ENCODE results near the gene SLX4IP.

Gene SLX4IP

DNA sequence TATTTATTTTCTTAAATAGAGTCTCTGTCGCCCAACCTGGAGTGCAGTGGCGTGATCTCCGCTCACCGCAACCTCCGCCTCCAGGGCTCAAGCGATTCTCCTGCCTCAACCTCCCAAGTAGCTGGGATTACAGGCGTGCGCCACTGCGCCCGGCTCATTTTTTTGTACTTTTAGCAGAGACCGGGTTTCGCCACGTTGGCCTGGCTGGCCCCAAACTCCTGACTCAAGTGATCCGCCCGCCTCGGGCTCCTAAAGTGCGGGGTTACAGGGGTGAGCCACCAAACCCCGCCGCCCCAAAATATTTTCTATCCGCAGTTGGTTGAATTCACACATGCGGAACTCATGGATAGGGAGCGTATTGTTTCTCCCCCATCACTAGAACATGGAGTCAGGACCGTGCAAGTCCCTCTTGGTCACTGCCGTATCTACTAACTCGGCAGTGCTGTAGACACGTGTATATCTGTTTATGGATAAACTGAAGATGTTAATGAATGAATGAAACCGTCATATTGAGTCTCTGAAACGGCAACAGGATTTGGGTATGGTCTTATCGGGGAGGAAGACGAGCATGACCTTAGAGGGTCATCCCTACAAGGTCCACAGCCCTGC lies 2.0 kb upstream of the SLX4IP start:
- H3K27ac ChIP-seq (ENCODE audit: low read depth, low read length) = peak overlapping the region; percentile 93
- H3K4me1 ChIP-seq (ENCODE audit: control insufficient read depth, insufficient read depth, low read length) = no peaks in the 10 kb centered on the region
- peak overlapping the region; percentile 96 for H3K4me3 ChIP-seq (ENCODE audit: low read length)
- no peaks in the 10 kb centered on the region for H3K27me3 ChIP-seq (ENCODE audit: control insufficient read depth, insufficient read depth, low read length)
- no peaks in the 10 kb centered on the region for H3K36me3 ChIP-seq (ENCODE audit: control insufficient read depth, insufficient read depth, low read length)
- H3K9ac ChIP-seq (ENCODE audit: low read length) = peak overlapping the region; percentile 76

DNA sequence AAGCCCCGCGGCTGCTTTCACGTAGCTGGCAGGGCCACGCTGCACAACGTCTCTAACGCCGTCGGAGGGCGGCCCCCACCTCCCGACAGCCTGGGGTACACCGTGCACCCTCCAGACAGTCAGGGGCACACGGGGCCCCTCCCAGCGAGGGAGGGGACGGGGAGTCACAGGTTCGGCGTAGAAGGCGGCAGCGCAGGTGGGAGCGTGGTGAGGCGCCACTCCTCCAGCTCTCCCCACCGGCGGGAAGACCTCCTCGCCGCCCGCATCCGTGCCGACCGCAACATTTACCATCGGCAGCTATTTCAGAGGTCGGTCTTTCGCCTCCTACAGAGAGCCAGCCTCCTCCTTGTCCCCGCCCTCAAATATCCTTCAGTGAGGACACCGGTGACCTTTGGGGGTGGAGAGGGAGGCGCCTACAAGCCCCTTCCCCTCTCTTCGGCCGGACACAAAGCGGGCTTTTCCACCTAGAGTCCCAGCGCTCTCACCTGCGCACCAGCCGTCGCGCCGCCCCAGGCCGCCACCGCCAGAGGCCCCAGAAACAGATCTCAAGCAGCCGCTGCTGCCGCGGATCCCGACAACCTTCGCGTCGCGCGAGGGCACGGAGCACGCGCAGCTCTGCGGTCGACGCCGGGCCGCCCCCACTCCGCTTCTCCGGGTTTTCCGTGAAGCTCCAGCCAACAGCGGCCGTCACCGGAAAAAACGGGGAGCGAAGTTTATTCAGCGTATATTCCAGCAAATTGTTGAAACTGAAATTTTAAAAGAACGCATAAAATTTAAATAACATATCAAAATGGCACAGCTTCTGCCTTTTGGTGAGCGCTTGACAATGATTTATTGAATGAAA lies 1.3 kb upstream of the SLX4IP start, which contains the start of gene MKKS:
Gene MKKS, minus strand, starts transcription at position 600 of the 844 bp plus-strand sequence. CDS start 20,708 bp downstream, outside the sequence.
- H3K27ac ChIP-seq (ENCODE audit: low read depth, low read length) = peak within 1 kb of the TSS; percentile 93
- no peaks in the 10 kb centered on the region for H3K4me1 ChIP-seq (ENCODE audit: control insufficient read depth, insufficient read depth, low read length)
- H3K9ac ChIP-seq (ENCODE audit: low read length) = peak within 1 kb of the TSS; percentile 76
- H3K36me3 ChIP-seq (ENCODE audit: control insufficient read depth, insufficient read depth, low read length) = no peaks in the 10 kb centered on the region
- peak within 1 kb of the TSS; percentile 96 for H3K4me3 ChIP-seq (ENCODE audit: low read length)
- H3K27me3 ChIP-seq (ENCODE audit: control insufficient read depth, insufficient read depth, low read length) = no peaks in the 10 kb centered on the region

DNA sequence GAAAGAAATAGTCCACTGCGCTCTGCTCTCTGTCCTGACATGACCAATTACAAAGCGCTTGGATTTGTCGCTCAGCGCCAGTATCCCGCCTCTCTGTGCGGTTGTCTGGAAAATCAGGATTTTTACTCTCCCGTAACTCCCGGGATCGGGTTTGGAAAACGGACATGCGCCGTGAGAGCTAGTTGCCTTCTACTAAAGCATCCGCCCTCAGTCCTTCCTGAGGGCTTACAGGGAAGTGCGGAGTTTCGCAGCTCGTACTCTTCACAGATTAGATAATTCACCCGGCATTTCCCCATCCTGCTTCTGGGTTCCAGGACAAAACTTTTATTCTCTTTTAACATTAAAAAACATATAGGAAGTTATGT lies 656 bp upstream of the SLX4IP start:
- Histone ChIP-seq H3K36me3 (ENCODE audit: control insufficient read depth, insufficient read depth, low read length) (no peaks in the 10 kb centered on the region), H3K27me3 (ENCODE audit: control insufficient read depth, insufficient read depth, low read length) (no peaks in the 10 kb centered on the region), H3K4me1 (ENCODE audit: control insufficient read depth, insufficient read depth, low read length) (no peaks in the 10 kb centered on the region), H3K4me3 (ENCODE audit: low read length) (peak overlapping the region; percentile 96), H3K27ac (ENCODE audit: low read depth, low read length) (peak overlapping the region; percentile 93), H3K9ac (ENCODE audit: low read length) (peak overlapping the region; percentile 76)

DNA sequence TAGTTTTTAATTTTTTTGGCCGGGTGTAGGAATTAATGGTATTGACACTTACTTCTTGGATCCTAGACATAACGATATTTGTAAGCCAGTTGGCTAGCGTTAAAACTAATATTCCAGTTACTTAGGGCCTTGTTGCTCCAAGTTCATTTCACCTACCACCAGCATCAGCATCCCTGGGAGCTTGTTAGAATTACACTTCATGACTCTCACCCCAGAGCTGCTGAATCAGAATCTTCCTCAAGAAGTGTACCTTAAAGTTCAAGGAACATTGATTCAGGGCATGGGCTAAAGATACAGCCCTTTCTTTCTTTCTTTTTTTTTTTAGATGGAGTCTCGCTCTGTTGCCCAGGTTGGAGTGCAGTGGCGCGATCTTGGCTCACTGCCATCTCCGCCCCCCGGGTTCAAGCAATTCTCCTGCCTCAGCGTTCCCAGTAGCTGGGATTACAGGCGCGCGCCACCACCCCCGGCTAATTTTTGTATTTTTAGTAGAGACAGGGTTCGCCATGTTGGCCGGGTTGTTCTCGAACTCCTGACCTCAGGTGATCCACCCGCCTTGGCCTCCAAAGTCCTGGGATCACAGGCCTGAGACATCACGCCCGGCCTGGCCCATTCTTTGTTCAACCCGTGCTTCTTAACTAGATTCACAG lies 1.1 kb downstream of the SLX4IP start:
- Histone ChIP-seq H3K36me3 (ENCODE audit: control insufficient read depth, insufficient read depth, low read length) (no peaks in the 10 kb centered on the region), H3K9ac (ENCODE audit: low read length) (no peak overlapping the region), H3K4me1 (ENCODE audit: control insufficient read depth, insufficient read depth, low read length) (no peaks in the 10 kb centered on the region), H3K4me3 (ENCODE audit: low read length) (peak overlapping the region; percentile 96), H3K27ac (ENCODE audit: low read depth, low read length) (no peak overlapping the region), H3K27me3 (ENCODE audit: control insufficient read depth, insufficient read depth, low read length) (no peaks in the 10 kb centered on the region)

DNA sequence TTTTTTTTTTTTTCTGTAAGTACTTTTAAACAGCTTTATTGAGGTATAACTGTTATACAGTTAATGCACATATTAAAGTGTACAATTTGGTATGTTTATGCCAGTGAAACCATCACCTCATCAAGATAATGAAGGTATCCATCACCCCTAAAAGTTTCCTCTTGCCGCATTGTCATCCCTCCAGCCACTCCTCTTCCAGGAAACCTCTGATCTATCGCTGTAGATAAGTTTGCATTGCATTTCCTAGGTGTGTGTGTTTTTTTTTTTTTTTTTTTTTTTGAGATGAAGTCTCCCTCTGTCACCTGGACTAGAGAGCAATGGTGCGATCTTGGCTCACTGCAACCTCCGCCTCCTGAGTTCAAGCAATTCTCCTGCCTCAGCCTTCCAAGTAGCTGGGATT lies 3.1 kb downstream of the SLX4IP start:
- H3K36me3 ChIP-seq (ENCODE audit: control insufficient read depth, insufficient read depth, low read length) = no peaks in the 10 kb centered on the region
- H3K9ac ChIP-seq (ENCODE audit: low read length) = no peak overlapping the region
- H3K27ac ChIP-seq (ENCODE audit: low read depth, low read length) = no peak overlapping the region
- H3K4me1 ChIP-seq (ENCODE audit: control insufficient read depth, insufficient read depth, low read length) = no peaks in the 10 kb centered on the region
- no peak overlapping the region for H3K4me3 ChIP-seq (ENCODE audit: low read length)
- no peaks in the 10 kb centered on the region for H3K27me3 ChIP-seq (ENCODE audit: control insufficient read depth, insufficient read depth, low read length)

DNA sequence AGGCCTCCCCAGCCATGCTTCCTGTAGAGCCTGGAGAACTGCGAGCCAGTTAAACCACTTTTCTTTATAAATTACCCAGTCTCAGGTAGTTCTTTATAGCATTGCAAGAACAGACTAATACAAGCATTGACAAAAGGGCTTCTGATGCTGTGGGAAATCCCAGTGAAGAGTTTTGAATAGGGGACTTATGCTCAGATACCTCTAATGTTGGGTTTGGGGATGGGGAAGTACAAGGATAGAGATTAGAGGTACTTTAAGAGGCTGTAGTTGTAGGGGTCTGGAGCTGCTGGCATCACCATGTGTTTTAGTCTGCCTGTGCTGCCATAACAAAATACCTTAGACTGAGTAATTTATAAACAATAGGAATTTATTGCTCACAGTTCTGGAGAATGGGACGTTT lies 8.8 kb downstream of the SLX4IP start:
- no peaks in the 10 kb centered on the region for H3K4me1 ChIP-seq (ENCODE audit: control insufficient read depth, insufficient read depth, low read length)
- H3K4me3 ChIP-seq (ENCODE audit: low read length) = no peak overlapping the region
- H3K36me3 ChIP-seq (ENCODE audit: control insufficient read depth, insufficient read depth, low read length) = no peaks in the 10 kb centered on the region
- no peaks in the 10 kb centered on the region for H3K27me3 ChIP-seq (ENCODE audit: control insufficient read depth, insufficient read depth, low read length)
- H3K27ac ChIP-seq (ENCODE audit: low read depth, low read length) = no peak overlapping the region
- H3K9ac ChIP-seq (ENCODE audit: low read length) = no peak overlapping the region

DNA sequence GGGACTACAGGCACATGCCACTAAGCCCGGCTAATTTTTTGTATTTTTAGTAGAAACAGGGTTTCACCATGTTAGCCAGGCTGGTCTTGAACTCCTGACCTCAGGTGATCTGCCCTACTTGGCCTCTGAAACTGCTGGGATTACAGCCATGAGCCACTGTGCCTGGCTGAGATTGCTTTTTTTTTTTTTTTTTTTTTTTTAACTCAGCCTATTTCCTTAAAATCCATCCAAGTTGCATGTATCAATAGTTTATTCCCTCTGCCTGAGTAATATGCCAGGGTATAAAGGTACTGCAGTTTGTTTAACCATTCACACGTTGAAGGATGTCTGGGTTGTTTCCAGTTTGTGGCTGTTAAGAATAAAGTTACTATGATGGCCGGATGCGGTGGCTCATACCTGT lies 10.7 kb downstream of the SLX4IP start:
- Histone ChIP-seq H3K9ac (ENCODE audit: low read length) (no peak overlapping the region), H3K27me3 (ENCODE audit: control insufficient read depth, insufficient read depth, low read length) (no peaks in the 10 kb centered on the region), H3K36me3 (ENCODE audit: control insufficient read depth, insufficient read depth, low read length) (no peaks in the 10 kb centered on the region), H3K27ac (ENCODE audit: low read depth, low read length) (no peak overlapping the region), H3K4me3 (ENCODE audit: low read length) (no peak overlapping the region), H3K4me1 (ENCODE audit: control insufficient read depth, insufficient read depth, low read length) (no peaks in the 10 kb centered on the region)

DNA sequence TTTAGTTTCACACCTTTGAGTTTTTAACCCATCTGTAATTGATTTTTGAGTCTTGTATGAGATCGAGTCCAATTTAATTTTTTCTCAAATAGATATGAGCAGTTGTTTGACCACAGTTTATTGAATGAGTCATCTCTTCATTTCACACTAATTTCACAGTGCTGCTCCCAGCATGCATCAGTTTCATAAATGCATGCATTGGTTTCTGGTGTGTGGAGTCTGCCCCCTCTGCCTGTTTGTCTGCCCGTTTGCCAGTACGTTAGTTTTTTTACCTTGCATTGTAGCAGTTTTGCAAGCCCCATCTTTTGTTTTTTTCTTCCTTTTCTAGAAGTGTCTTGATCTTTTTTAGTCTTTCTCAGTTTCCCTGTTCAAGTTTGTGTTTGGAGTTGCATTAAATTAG lies 11.9 kb downstream of the SLX4IP start:
- no peak overlapping the region for H3K4me3 ChIP-seq (ENCODE audit: low read length)
- no peaks in the 10 kb centered on the region for H3K27me3 ChIP-seq (ENCODE audit: control insufficient read depth, insufficient read depth, low read length)
- no peaks in the 10 kb centered on the region for H3K36me3 ChIP-seq (ENCODE audit: control insufficient read depth, insufficient read depth, low read length)
- H3K4me1 ChIP-seq (ENCODE audit: control insufficient read depth, insufficient read depth, low read length) = no peaks in the 10 kb centered on the region
- H3K27ac ChIP-seq (ENCODE audit: low read depth, low read length) = no peak overlapping the region
- H3K9ac ChIP-seq (ENCODE audit: low read length) = no peak overlapping the region

DNA sequence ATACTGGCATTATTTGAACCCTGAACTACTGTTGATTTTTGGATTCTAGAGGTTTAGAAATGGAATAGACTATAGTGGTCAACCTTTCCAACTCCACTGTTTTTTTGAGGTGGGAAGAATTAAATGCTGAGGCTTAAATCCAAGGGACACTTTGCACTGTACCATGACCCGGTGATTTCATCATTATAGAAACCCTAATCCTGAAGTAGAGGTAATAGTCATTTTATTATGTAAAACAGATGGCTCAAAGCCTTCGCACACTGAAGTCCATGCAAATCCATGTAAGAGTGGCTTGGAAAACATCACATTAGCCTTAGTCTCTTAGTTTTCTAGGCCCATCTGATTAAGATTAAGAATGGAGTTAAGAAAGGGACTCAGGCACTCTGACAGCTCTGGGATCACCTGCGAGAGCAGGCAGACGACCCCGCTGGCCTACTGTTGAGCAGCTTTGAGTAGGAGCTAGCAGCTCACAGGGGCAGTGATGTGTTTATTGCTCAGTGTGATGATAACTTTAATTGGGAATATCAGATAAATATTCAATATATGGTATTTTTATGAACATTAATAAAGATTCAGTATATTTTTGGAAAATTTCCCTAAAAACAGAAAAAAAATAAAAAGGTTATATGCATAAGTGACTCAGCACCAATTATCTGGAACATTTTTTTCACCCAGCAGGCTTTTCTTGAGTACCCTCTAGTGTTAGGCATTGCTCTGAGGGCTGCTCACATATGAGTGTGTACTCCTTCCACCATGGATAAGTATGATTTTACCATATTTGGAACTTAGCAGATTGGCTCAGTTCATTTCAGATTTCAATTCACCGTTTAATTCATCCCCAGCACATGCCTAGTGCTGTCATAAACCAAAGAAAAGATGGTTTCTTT lies 13.4 kb downstream of the SLX4IP start:
- Histone ChIP-seq H3K27ac (ENCODE audit: low read depth, low read length) (no peak overlapping the region), H3K36me3 (ENCODE audit: control insufficient read depth, insufficient read depth, low read length) (no peaks in the 10 kb centered on the region), H3K9ac (ENCODE audit: low read length) (no peak overlapping the region), H3K4me3 (ENCODE audit: low read length) (no peak overlapping the region), H3K4me1 (ENCODE audit: control insufficient read depth, insufficient read depth, low read length) (no peaks in the 10 kb centered on the region), H3K27me3 (ENCODE audit: control insufficient read depth, insufficient read depth, low read length) (no peaks in the 10 kb centered on the region)

DNA sequence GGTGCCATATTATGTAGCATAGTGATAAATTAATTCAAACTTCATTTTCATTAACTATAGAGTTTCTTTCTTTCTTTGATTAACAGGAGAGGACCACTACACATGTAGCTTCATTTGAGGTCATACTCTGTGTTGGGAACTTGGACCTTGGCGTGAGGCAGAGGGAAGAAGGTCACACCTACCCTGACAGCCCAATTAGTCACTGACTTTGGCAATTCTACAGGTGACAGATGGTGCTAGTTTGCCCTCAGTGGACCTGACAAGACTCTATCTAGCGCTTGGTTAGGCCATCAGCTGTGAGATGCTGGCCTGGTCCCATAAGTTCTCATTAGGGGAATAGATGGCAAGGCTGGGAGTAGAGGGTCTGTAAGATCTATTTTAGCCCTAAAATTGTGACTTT lies 14.2 kb downstream of the SLX4IP start:
- Histone ChIP-seq H3K27me3 (ENCODE audit: control insufficient read depth, insufficient read depth, low read length) (no peaks in the 10 kb centered on the region), H3K27ac (ENCODE audit: low read depth, low read length) (no peak overlapping the region), H3K9ac (ENCODE audit: low read length) (no peak overlapping the region), H3K4me3 (ENCODE audit: low read length) (no peak overlapping the region), H3K36me3 (ENCODE audit: control insufficient read depth, insufficient read depth, low read length) (no peaks in the 10 kb centered on the region), H3K4me1 (ENCODE audit: control insufficient read depth, insufficient read depth, low read length) (peaks cover 2% of the 10 kb centered on the region)

DNA sequence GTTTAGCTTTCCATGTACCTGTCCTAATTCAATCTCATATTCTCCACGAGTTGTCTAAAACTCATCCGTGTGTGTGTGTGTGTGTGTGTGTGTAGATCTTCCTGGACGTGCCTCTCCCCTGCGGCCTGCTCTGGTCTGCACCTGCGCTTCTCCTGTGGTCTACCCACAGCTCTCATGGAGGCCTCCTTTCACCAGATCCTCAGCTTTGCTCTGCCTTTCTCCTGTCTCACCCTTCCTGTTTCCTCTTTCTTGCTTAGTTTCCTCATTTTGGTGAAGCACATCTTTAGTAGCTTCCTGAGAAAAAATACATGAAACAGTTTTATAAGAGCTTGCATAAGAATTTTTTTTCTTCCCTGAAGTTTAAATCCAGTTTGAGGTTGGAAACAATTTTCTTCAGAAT lies 18.1 kb downstream of the SLX4IP start:
- Histone ChIP-seq H3K36me3 (ENCODE audit: control insufficient read depth, insufficient read depth, low read length) (no peaks in the 10 kb centered on the region), H3K27ac (ENCODE audit: low read depth, low read length) (no peak overlapping the region), H3K4me3 (ENCODE audit: low read length) (no peak overlapping the region), H3K9ac (ENCODE audit: low read length) (no peak overlapping the region), H3K27me3 (ENCODE audit: control insufficient read depth, insufficient read depth, low read length) (no peaks in the 10 kb centered on the region), H3K4me1 (ENCODE audit: control insufficient read depth, insufficient read depth, low read length) (peaks cover 2% of the 10 kb centered on the region)

Measured in rectal smooth muscle tissue (tissue), 1 donor.